HG02798 (cell line): ENCODE measurements around the gene CLCN7.
A peak's percentile ranks its signal among the peaks of the same experiment; 100 is the strongest.

Source experiments
- ATAC-seq: cut with Tn5 transposase; IDR thresholded peaks from one replicate; pipeline ENCODE4 v1.9.1; 2021; ENCODE audit warnings: mild to moderate bottlenecking; ENCODE audit not compliant: unreplicated experiment, poor library complexity

The CLCN7 gene

DNA sequence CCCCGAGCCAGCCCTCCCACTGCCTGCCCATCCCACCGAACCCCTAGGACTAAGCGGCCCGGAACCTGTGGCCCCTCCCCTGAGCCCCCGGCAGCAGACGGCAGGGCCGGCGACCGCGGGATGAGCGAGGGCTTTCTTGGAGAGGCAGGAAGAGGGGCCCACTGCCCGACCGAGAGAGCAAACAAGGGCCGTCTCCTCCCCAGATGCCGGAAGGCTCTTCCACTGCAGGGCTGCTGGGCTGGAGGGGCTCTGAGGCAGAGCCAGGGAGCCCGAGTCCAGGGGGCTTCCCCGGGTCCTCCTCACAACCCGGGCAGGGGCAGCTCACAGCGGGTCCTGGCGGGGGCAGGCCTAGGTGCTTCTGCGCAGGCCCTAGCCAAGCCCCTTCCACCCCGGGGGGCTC lies 41.1 kb downstream of the CLCN7 start:
- no peak for ATAC-seq

- ATAC-seq: no peak
These were observed 41.6 kb downstream of the CLCN7 start for GRCh38 chr16:1433263-1433560.

DNA sequence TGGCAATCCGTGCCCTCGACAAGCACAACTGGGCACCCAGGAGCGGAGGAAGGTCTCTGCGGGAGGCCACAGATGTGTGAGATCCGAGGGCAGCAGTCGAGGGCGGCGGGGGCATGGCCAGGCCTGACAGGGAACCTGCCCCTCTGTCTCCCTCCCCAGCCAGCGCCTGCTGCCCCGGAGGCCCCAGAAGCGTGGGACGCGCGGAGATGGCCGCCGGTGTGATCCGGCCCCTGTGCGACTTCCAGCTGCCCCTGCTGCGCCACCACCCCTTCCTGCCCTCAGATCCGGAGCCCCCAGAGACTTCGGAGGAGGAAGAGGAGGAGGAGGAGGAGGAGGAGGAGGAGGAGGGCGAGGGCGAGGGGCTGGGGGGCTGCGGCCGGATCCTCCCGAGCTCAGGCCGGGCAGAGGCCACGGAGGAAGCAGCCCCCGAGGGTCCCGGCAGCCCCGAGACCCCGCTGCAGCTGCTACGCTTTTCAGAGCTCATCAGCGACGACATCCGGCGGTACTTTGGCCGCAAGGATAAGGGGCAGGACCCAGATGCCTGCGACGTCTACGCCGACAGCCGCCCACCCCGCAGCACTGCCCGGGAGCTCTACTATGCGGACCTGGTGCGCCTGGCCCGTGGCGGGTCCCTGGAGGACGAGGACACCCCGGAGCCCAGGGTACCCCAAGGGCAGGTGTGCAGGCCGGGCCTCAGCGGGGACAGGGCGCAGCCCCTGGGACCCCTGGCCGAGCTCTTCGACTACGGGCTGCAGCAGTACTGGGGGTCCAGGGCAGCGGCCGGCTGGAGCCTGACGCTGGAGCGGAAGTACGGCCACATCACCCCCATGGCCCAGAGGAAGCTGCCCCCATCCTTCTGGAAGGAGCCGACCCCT lies 42.2 kb downstream of the CLCN7 start:
- ATAC-seq: no peak

- no peak for ATAC-seq
These were observed 43.1 kb downstream of the CLCN7 start for GRCh38 chr16:1431497-1432270.

DNA sequence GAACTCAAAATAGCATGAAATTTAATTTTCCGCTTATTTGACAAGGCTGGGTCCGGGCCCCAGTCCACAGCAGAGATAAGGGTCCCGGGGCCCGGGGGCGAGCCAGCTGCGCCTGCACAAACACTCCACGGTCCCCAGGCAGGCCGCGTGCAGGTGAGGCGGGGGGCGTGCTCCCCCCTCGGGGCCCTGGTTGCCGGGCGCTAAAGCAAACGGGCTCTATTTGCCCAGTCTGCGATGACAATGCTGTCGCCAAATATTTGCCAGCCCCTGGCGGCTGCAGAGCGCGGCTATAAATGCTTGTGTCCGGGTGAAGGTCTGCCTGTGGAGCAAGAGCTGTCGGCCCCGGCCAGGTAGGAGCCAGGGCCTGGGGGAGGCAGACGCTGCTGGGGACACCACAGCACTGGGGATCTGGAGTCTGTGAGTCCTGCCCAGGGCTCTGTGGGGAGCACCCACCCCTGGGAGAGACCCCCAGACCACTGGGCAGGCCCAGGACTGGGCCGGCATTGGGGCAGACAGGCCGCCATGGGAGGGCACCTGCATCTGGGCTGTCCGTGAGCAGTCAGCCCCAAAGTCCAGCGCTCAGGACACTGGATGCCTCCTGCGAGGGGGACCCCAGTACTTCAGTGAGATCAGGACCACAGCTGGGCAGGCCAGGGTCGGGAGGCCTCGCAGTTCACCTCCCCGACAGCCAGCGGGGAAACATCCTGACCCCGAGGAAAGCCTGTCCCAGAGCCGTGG lies 43.9 kb downstream of the CLCN7 start, which contains the start of gene PERCC1:
Gene PERCC1 (plus strand): TSS at position 320 of the 738 bp plus-strand sequence. CDS start 1,516 bp downstream, outside the sequence.
- ATAC-seq: no peak

- no peak for ATAC-seq
These were observed 44.5 kb downstream of the CLCN7 start for GRCh38 chr16:1430214-1430758.

DNA sequence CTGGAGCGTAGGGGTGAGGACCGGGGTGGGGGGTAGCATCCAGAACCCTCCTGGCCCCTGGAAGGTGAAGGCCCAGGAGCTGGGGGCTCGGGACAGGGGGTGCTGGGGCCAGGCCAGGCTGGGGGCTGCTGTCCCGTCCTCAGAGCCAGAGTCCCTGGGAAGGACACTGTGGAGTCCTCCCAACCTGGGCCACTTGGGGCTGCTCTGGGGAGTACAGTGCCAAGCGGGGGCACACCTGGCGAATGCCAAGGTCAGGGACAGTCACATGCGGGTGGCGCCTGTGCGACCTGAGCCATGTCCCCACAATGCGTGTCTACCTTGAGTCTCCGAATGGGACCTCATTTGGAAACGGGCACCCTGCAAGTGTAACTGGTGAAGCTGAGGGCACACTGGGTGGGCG lies 45.2 kb downstream of the CLCN7 start:
- no peak for ATAC-seq

DNA sequence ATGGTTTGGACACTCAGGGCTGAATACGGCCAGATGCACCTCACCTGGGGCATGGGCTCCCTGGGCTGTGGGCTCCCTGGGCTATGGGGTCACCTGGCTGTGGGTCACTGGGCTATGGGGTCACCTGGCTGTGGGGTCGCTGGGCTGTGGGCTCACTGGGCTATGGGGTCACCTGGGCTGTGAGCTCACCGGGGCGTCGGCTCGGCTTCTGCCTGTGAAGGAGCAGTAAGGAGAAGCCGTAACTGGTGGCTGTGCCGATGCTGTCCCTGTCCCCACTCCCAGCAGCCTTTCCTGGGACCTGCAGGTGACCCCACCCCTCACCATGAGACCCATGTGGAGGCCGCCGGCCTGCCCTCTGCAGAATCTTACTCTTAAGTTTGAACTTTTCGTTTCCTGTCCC lies 45.8 kb downstream of the CLCN7 start:
- no peak for ATAC-seq

DNA sequence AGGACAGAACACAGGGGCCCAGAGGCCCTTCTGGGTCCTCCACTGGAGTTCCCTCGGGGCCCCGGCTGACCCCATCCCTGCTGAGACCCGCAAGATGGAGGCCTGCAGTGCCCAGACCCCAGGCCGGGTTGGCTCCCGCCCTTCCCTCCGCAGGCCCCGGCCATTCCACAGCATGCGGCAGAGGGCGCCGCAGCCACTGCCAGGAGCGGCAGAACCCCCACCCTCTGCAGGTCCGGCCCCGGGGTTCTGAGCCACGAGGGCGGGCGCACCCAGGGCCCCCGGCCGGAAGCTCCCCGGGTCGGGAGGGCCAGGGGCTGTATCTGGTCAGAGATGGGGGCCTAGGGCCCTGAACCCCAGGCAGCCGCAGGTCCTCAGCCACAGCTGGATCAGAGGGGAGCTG lies 46.3 kb downstream of the CLCN7 start:
- ATAC-seq: no peak

GRCh38 chr16:1427473-1428461 lies 47.1 kb downstream of the CLCN7 start:
- no peak for ATAC-seq

DNA sequence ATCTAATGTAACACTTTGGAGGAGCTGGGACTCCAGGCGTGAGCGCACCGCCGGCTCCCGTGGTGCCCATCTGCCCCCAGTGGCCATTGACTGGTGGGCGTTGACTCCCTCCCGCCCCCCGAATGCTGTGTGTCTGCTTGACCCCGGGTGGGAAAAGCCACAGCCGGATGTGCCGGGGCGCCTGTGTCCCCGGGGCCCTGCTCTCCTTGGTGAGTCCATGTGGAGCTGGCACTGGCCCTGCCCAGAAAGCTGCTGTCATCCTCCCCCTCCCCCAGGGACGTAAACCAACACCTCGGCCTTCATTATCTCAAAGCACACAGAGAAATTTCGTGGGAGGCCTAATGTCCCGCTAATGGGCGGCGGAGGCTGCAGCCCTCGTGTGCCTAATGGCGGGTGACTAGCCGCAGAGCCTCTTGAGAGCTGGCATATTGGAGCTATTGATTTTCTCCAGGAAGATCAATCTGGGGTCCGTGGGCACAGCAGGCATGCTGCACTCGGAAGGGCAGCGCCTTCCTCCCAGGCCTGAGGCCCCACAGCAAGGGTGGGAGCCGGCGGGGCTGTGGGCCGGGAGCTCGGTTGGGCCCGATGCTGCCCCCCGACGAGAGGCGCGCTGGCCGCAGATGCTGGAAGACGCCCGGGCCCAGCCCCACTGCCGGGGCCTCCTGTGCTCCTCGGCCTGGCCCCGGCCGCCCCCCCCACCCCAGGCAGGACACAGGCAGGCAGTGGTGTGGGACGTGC lies 47.9 kb downstream of the CLCN7 start:
- no peak for ATAC-seq

GRCh38 chr16:1425616-1426370 lies 49.0 kb downstream of the CLCN7 start:
- no peak for ATAC-seq

DNA sequence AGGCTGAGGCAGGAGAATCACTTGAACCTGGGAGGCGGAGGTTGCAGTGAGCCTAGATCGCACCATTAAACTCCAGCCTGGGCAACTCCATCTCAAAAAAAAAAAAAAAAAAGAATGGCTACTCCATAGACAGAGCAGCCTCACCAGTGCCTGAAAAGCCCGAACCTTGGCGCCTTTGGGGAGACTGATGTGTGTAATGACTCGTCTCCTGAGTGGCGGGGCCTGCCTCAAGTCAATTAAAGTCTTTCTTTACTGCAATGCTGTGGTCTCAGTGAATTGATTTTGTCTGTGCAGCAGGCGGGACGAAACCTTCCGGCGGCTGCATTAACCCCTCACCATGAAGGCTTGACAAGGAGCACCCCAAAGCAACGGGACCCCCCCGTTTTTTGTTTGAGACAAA lies 50.8 kb downstream of the CLCN7 start:
- ATAC-seq: no peak

GRCh38 chr16:1422076-1422475 lies 52.8 kb downstream of the CLCN7 start:
- no peak for ATAC-seq

- ATAC-seq: no peak
These were observed 54.7 kb downstream of the CLCN7 start for GRCh38 chr16:1420111-1420539.

GRCh38 chr16:1416521-1416941 lies 58.3 kb downstream of the CLCN7 start:
- ATAC-seq: no peak

GRCh38 chr16:1414532-1415260 lies 60.1 kb downstream of the CLCN7 start, which contains the start of gene UNKL:
UNKL (minus strand) TSS chr16:1414704; CDS start chr16:1414691, 13 bp downstream.
- ATAC-seq: peak; percentile 76
